Osteoblast (primary cell): ENCODE measurements around the gene TRMT112. TPM values are rescaled to one million over a fixed set of nuclear protein-coding genes. Genes with fewer than 3 reads are reported as not detected.

Experiments
- DNase-seq: peaks from one replicate; pipeline ENCODE4 v3.0.0; 2011; ENCODE audit warnings: low spot score, mixed read lengths; ENCODE audit not compliant: insufficient read length; ENCODE audit errors: missing footprints
- H2AFZ ChIP-seq: 2 replicates; pipeline ENCODE4 v1.6.0; 2011; ENCODE audit warnings: mild to moderate bottlenecking, low read length
- H3K27ac ChIP-seq: 2 replicates; pipeline ENCODE4 v1.5.1; 2011; ENCODE audit warnings: mild to moderate bottlenecking, low read depth, low read length, moderate library complexity
- H3K27me3 ChIP-seq: 2 replicates; pipeline ENCODE4 v1.6.0; 2012; ENCODE audit warnings: mild to moderate bottlenecking, control low read depth, inconsistent platforms, low read length, moderate library complexity; ENCODE audit not compliant: insufficient read depth
- H3K36me3 ChIP-seq: 2 replicates; pipeline ENCODE4 v1.5.1; 2011; ENCODE audit warnings: mild to moderate bottlenecking, low read length, control low read depth, moderate library complexity; ENCODE audit not compliant: insufficient read depth
- H3K4me1 ChIP-seq: 2 replicates; pipeline ENCODE4 v1.5.1; 2011; ENCODE audit warnings: mild to moderate bottlenecking, low read length, control low read depth, moderate library complexity; ENCODE audit not compliant: insufficient read depth
- H3K4me2 ChIP-seq: 2 replicates; pipeline ENCODE4 v1.6.0; 2011; ENCODE audit warnings: mild to moderate bottlenecking, low read length; ENCODE audit not compliant: insufficient read depth
- H3K4me3 ChIP-seq: fragments of 200-600 bp; sonication (generic); 3 replicates; pipeline ENCODE4 v1.5.1; 2012; ENCODE audit warnings: mild to moderate bottlenecking, low read length, inconsistent platforms; ENCODE audit not compliant: insufficient read depth
- H3K79me2 ChIP-seq: 2 replicates; pipeline ENCODE4 v1.6.0; 2012; ENCODE audit warnings: mild to moderate bottlenecking, low read length, control low read depth, inconsistent platforms; ENCODE audit not compliant: insufficient read depth
- H3K9me3 ChIP-seq: 2 replicates; pipeline ENCODE4 v1.5.1; 2011; ENCODE audit warnings: low read depth, low read length, control low read depth
- H4K20me1 ChIP-seq: 2 replicates; pipeline ENCODE4 v1.6.0; 2012; ENCODE audit warnings: mild to moderate bottlenecking, low read length, control low read depth; ENCODE audit not compliant: insufficient read depth
- CTCF ChIP-seq: IDR thresholded peaks from 2 replicates; pipeline ENCODE4 v1.5.1; 2011; ENCODE audit warnings: mild to moderate bottlenecking, low read depth, low read length, moderate library complexity; ENCODE audit errors: extremely low read depth
- total RNA-seq: library from RNA; depleted of rRNA; stranded (reverse); fragments of >200 nt; gene quantifications from 2 replicates; pipeline ENCODE4 v1.2.3, GENCODE V29; 2012

TRMT112 gene
- total RNA-seq, 1 donor, result 123 TPM

GRCh38 chr11:64286801-64287159 is 30.6 kb downstream of the TRMT112 start:
- peaks cover 30% of the 10 kb centered on the region for H3K79me2 ChIP-seq
- peak overlapping the region; percentile 99 for H3K4me2 ChIP-seq
- peak; percentile 55 for DNase-seq
- H3K4me3 ChIP-seq, result no peak overlapping the region
- peaks cover 21% of the 10 kb centered on the region for H3K4me1 ChIP-seq
- H3K9me3 ChIP-seq, result no peaks in the 10 kb centered on the region
- H4K20me1 ChIP-seq, result peaks cover 2% of the 10 kb centered on the region
- H3K36me3 ChIP-seq, result peaks cover 12% of the 10 kb centered on the region
- H2AFZ ChIP-seq, result no peak overlapping the region
- H3K27ac ChIP-seq, result no peak overlapping the region
- no peak for TF ChIP-seq CTCF
- peaks cover 20% of the 10 kb centered on the region for H3K27me3 ChIP-seq

GRCh38 chr11:64285885-64286800 is 31.2 kb downstream of the TRMT112 start:
- no peak for TF ChIP-seq CTCF
- H2AFZ ChIP-seq, result no peak overlapping the region
- H3K79me2 ChIP-seq, result peaks cover 33% of the 10 kb centered on the region
- H3K27ac ChIP-seq, result no peak overlapping the region
- peak; percentile 73 for DNase-seq
- H3K9me3 ChIP-seq, result no peaks in the 10 kb centered on the region
- H3K36me3 ChIP-seq, result peaks cover 16% of the 10 kb centered on the region
- peak overlapping the region; percentile 99 for H3K4me2 ChIP-seq
- peaks cover 21% of the 10 kb centered on the region for H3K4me1 ChIP-seq
- H4K20me1 ChIP-seq, result peaks cover 2% of the 10 kb centered on the region
- H3K27me3 ChIP-seq, result peaks cover 14% of the 10 kb centered on the region
- peak overlapping the region; percentile 83 for H3K4me3 ChIP-seq

DNA sequence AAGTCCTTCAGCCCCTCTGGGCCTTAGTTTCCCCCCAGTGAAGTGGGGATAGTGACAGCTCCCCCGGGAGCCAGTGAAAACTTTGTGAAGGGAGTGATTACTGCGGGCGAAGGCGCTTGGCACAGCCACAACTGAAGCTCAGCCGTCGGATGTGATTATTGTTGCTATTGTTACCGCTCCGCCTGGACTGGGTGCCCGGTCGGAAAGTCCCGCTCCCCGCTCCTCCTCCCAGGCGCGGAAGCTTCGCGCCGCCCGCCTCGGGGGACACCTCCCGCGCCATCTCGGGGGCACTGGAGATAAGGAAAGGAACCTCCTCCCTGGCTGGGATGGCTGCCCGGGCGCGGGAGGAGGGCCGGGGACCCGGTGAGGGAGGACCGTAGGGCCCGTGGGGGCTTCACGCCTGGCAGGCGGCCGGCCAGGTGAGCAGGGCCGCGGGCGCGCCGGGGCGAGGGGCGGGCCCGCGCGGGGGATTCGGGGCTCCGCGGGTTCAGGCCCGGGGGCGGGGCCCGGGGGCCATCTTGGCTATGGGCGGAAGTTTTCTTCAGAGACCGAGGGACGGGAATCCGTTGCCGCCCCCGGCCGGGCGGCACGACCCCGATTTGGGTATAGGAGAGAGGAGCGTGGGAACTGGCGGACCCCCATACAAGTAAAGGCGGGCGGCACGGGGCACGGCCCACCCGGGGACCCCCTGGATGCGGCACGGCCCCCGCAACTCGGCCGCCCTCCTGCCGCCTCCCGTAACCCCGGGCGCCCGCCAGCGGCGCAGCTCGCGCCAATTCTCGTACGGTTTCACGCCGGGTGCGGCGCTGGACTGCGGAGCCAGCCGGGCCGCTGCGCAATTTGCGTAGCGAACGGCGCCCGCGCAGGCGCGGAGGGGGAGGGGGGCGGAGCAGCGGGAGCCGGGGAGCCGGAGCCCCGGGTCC is 32.1 kb downstream of the TRMT112 start, which contains the start of gene GPR137:
Gene GPR137, plus strand, starts transcription at position 887 of the 923 bp plus-strand sequence. CDS start 677 bp downstream, outside the sequence.
- peak; percentile 99 for DNase-seq
- peak within 1 kb of the TSS; percentile 99 for H3K4me2 ChIP-seq
- H3K9me3 ChIP-seq, result no peaks in the 10 kb centered on the region
- TF ChIP-seq CTCF, result no peak
- peaks cover 16% of the 10 kb centered on the region for H3K36me3 ChIP-seq
- peak within 1 kb of the TSS; percentile 91 for H3K27ac ChIP-seq
- peaks cover 5% of the 10 kb centered on the region for H3K27me3 ChIP-seq
- H4K20me1 ChIP-seq, result no peaks in the 10 kb centered on the region
- H2AFZ ChIP-seq, result peak within 1 kb of the TSS; percentile 96
- H3K4me1 ChIP-seq, result peaks cover 21% of the 10 kb centered on the region
- peaks cover 35% of the 10 kb centered on the region for H3K79me2 ChIP-seq
- peak within 1 kb of the TSS; percentile 83 for H3K4me3 ChIP-seq
